ENCODE measurements around the gene ZNF77. TPM values are rescaled to one million over a fixed set of nuclear protein-coding genes. Genes with fewer than 3 reads are reported as not detected.
"Not testable (repeated sequence)": the region's sequence is repeated elsewhere in the genome, so short reads cannot be mapped to it uniquely, and the experiment has no call there.

ZNF77 gene
- polyA plus RNA-seq, 6 donors from 2014 or later = 0.45 to 3.7 (median 1.1) TPM; not detected in 1

- Mint-ChIP-seq H3K4me3 (peak overlapping the region in 1 of 8 donors; percentile 77), H3K27ac (no peak overlapping the region)
These were observed 48.1 kb downstream of the ZNF77 start for GRCh38 chr19:2896694-2897093.

GRCh38 chr19:2890531-2890930, 54.2 kb downstream of the ZNF77 start:
- ATAC-seq (ENCODE audit: low read depth in 2 of 2); DNase-seq; H3K36me3 Mint-ChIP-seq; H3K27me3 Mint-ChIP-seq; H3K9me3 Mint-ChIP-seq: not testable (repeated sequence)
- Mint-ChIP-seq H3K27ac (peak overlapping the region in 1 of 6 donors; percentile 37), H3K4me1 (peaks cover 11 to 19% (median 18%) of the 10 kb centered on the region in 3 donors), H3K4me3 (peak overlapping the region in 1 of 8 donors; percentile 64)

More at GRCh38 chr19:2896694-2897093, 48.1 kb downstream of the ZNF77 start:
- H3K4me1 Mint-ChIP-seq = peaks cover 12 to 17% (median 14%) of the 10 kb centered on the region in 3 donors
- no peaks in the 10 kb centered on the region for H3K36me3 Mint-ChIP-seq
- peaks cover 0 to 17% (median 14%) of the 10 kb centered on the region in 7 donors for H3K9me3 Mint-ChIP-seq
- DNase-seq = no peak
- H3K27me3 Mint-ChIP-seq = no peaks in the 10 kb centered on the region
- no peak for ATAC-seq (ENCODE audit: low read depth in 2 of 2)

GRCh38 chr19:2888731-2889224, 56.0 kb downstream of the ZNF77 start:
- peak overlapping the region in 7 of 8 donors; percentile 29 to 86 (median 77) for H3K4me3 Mint-ChIP-seq
- peak overlapping the region; percentile 76 to 96 (median 94) for H3K27ac Mint-ChIP-seq
- H3K36me3 Mint-ChIP-seq = no peaks in the 10 kb centered on the region
- H3K4me1 Mint-ChIP-seq = peaks cover 11 to 19% (median 18%) of the 10 kb centered on the region in 3 donors
- DNase-seq (peak; percentile 61), ATAC-seq (ENCODE audit: low read depth in 2 of 2) (peak; percentile 79 to 81)
- H3K27me3 Mint-ChIP-seq = peaks cover 0 to 4% (median 2%) of the 10 kb centered on the region in 3 donors
- peaks cover 0 to 2% (median 0%) of the 10 kb centered on the region in 7 donors for H3K9me3 Mint-ChIP-seq

GRCh38 chr19:2887391-2887914, 57.3 kb downstream of the ZNF77 start:
- peaks cover 0 to 2% (median 0%) of the 10 kb centered on the region in 7 donors for H3K9me3 Mint-ChIP-seq
- H3K4me3 Mint-ChIP-seq = peak overlapping the region in 4 of 8 donors; percentile 1 to 61 (median 8)
- peaks cover 11 to 19% (median 18%) of the 10 kb centered on the region in 3 donors for H3K4me1 Mint-ChIP-seq
- H3K36me3 Mint-ChIP-seq = no peaks in the 10 kb centered on the region
- H3K27ac Mint-ChIP-seq = peak overlapping the region in 5 of 6 donors; percentile 2 to 92 (median 51)
- H3K27me3 Mint-ChIP-seq = peaks cover 0 to 5% (median 4%) of the 10 kb centered on the region in 3 donors
- DNase-seq (peak; percentile 35), ATAC-seq (ENCODE audit: low read depth in 2 of 2) (peak; percentile 21 to 26)

GRCh38 chr19:2885736-2886135, 59.0 kb downstream of the ZNF77 start:
- DNase-seq (no peak), ATAC-seq (ENCODE audit: low read depth in 2 of 2) (no peak)
- Mint-ChIP-seq H3K4me1 (peaks cover 11 to 18% (median 16%) of the 10 kb centered on the region in 3 donors), H3K27ac (peak overlapping the region in 1 of 6 donors; percentile 64), H3K27me3 (peaks cover 0 to 5% (median 4%) of the 10 kb centered on the region in 3 donors), H3K36me3 (no peaks in the 10 kb centered on the region), H3K9me3 (peaks cover 0 to 2% (median 0%) of the 10 kb centered on the region in 7 donors), H3K4me3 (no peak overlapping the region)

- peaks cover 0 to 4% (median 3%) of the 10 kb centered on the region in 7 donors for H3K9me3 Mint-ChIP-seq
- ATAC-seq (ENCODE audit: low read depth in 2 of 2) = no peak
- no peak overlapping the region for H3K27ac Mint-ChIP-seq
- H3K27me3 Mint-ChIP-seq = peaks cover 0 to 5% (median 4%) of the 10 kb centered on the region in 3 donors
- H3K4me3 Mint-ChIP-seq = no peak overlapping the region
- peaks cover 9 to 15% (median 11%) of the 10 kb centered on the region in 3 donors for H3K4me1 Mint-ChIP-seq
- DNase-seq = no peak
- no peaks in the 10 kb centered on the region for H3K36me3 Mint-ChIP-seq
These were observed 60.9 kb downstream of the ZNF77 start for GRCh38 chr19:2883686-2884439.

Other genes starting within 250 kb of the ZNF77 start
- gene GNG7, start 242.3 kb downstream of the ZNF77 start, polyA plus RNA-seq (ENCODE audit: low read depth in 6 of 6) = 10 to 100 TPM; 49.1 to 72.0 (median 60.9) TPM
- gene DIRAS1, start 223.6 kb downstream of the ZNF77 start, polyA plus RNA-seq (ENCODE audit: low read depth in 6 of 6) = 1 to 10 TPM in 5 of 6 donors, under 1 TPM in 1; 0.92 to 2.7 (median 1.5) TPM
- 10 to 100 TPM; 56.2 to 88.7 (median 60.5) TPM for gene SLC39A3, start 205.0 kb downstream of the ZNF77 start, polyA plus RNA-seq (ENCODE audit: low read depth in 6 of 6)
- gene SGTA, start 161.7 kb downstream of the ZNF77 start, polyA plus RNA-seq (ENCODE audit: low read depth in 6 of 6) = 10 to 100 TPM; 18.6 to 38.7 (median 26.3) TPM
- 10 to 100 TPM; 22.4 to 42.2 (median 38.5) TPM for gene THOP1, start 159.5 kb downstream of the ZNF77 start, polyA plus RNA-seq (ENCODE audit: low read depth in 6 of 6)
- 1 to 10 TPM in 5 of 6 donors, under 1 TPM in 1; 0.70 to 6.3 (median 3.0) TPM for gene ZNF554, start 125.1 kb downstream of the ZNF77 start, polyA plus RNA-seq (ENCODE audit: low read depth in 6 of 6)
- gene ZNF555, start 103.5 kb downstream of the ZNF77 start, polyA plus RNA-seq (ENCODE audit: low read depth in 6 of 6) = 1 to 10 TPM; 1.8 to 6.7 (median 4.5) TPM
- not detected for gene ZNF556, start 77.6 kb downstream of the ZNF77 start, polyA plus RNA-seq (ENCODE audit: low read depth in 6 of 6)
- 1 to 10 TPM; 2.9 to 5.5 (median 3.6) TPM for gene ZNF57, start 44.0 kb downstream of the ZNF77 start, polyA plus RNA-seq (ENCODE audit: low read depth in 6 of 6)
- gene TLE6, start 32.6 kb upstream of the ZNF77 start, polyA plus RNA-seq (ENCODE audit: low read depth in 6 of 6) = 10 to 100 TPM in 1 of 6 donors, 1 to 10 TPM in 3, under 1 TPM in 2; 0.43 to 10.7 (median 1.8) TPM
- 1 to 10 TPM in 4 of 6 donors, under 1 TPM in 1, not detected in 1; 0.84 to 2.3 (median 1.9) TPM for gene TLE2, start 84.3 kb upstream of the ZNF77 start, polyA plus RNA-seq (ENCODE audit: low read depth in 6 of 6)
- 100 to 1,000 TPM; 294 to 651 (median 379) TPM for gene TLE5, start 117.5 kb upstream of the ZNF77 start, polyA plus RNA-seq (ENCODE audit: low read depth in 6 of 6)
- gene GNA11, start 149.4 kb upstream of the ZNF77 start, polyA plus RNA-seq (ENCODE audit: low read depth in 6 of 6) = 1 to 10 TPM in 2 of 6 donors, under 1 TPM in 3, not detected in 1; 0.23 to 1.2 (median 0.99) TPM
- gene GNA15, start 191.1 kb upstream of the ZNF77 start, polyA plus RNA-seq (ENCODE audit: low read depth in 6 of 6) = under 1 TPM in 3 of 6 donors, not detected in 3; 0.21 to 0.59 (median 0.53) TPM
- gene S1PR4, start 233.8 kb upstream of the ZNF77 start, polyA plus RNA-seq (ENCODE audit: low read depth in 6 of 6) = 100 to 1,000 TPM; 307 to 524 (median 405) TPM
- gene NCLN, start 241.0 kb upstream of the ZNF77 start, polyA plus RNA-seq (ENCODE audit: low read depth in 6 of 6) = 10 to 100 TPM; 17.1 to 47.6 (median 29.2) TPM